Neural cell (in vitro differentiated cells): ENCODE data around the gene TLR6.

ENCODE experiments used
- CTCF ChIP-seq: fragments of 450-650 bp; IDR thresholded peaks from 2 replicates; pipeline ENCODE4 v1.5.1; 2014; ENCODE audit warnings: antibody characterized with exemption, mild to moderate bottlenecking, moderate library complexity; ENCODE audit not compliant: poor library complexity, severe bottlenecking
- EP300 ChIP-seq: fragments of 450-650 bp; conservative IDR thresholded peaks from 2 replicates; pipeline ENCODE4 v1.6.1; 2014; ENCODE audit warnings: antibody characterized with exemption, mild to moderate bottlenecking, moderate library complexity; ENCODE audit not compliant: poor library complexity, severe bottlenecking
- EZH2 ChIP-seq: fragments of 200-600, 300-800 bp; shearing (Covaris generic), sonication (generic); IDR thresholded peaks from 2 replicates; pipeline ENCODE4 v1.6.1; 2014; ENCODE audit warnings: antibody characterized with exemption, low read length, borderline replicate concordance, mild to moderate bottlenecking; ENCODE audit not compliant: insufficient read depth, poor library complexity, severe bottlenecking
- MXI1 ChIP-seq: fragments of 450-650 bp; conservative IDR thresholded peaks from 2 replicates; pipeline ENCODE4 v1.6.1; 2014; ENCODE audit warnings: antibody characterized with exemption, mild to moderate bottlenecking; ENCODE audit not compliant: poor library complexity, severe bottlenecking
- POLR2AphosphoS5 ChIP-seq: IDR thresholded peaks from 2 replicates; pipeline ENCODE4 v1.6.1; 2012
- RAD21 ChIP-seq: fragments of 450-650 bp; conservative IDR thresholded peaks from 2 replicates; pipeline ENCODE4 v1.6.1; 2014; ENCODE audit warnings: antibody characterized with exemption, mild to moderate bottlenecking, moderate library complexity
- REST ChIP-seq: IDR thresholded peaks from 2 replicates; pipeline ENCODE4 v1.6.1; 2012; ENCODE audit warnings: borderline replicate concordance

GRCh38 chr4:38902221-38902620 is 45.6 kb upstream of the TLR6 start:
- TF ChIP-seq REST (no peak), RAD21 (no peak), CTCF (no peak), MXI1 (no peak), POLR2AphosphoS5 (no peak), EZH2 (no peak), EP300 (no peak)
